ENCODE results near the gene ADGRG3. TPM values are rescaled to one million over a fixed set of nuclear protein-coding genes. Genes with fewer than 3 reads are reported as not detected.

ADGRG3 gene
- total and polyA plus RNA-seq, 9 of the 15 experiments (the other 6 are each of a cell fraction or from before 2014, with no cell fraction given) = 0.09 to 0.52 (median 0.14) TPM; not detected in 3

GRCh38 chr16:57720142-57720575 lies 52.1 kb downstream of the ADGRG3 start (continued):
- TF ChIP-seq MGA (IDR thresholded peaks at IDR 0.05) = no peak
- no peak for TF ChIP-seq NELFE (IDR thresholded peaks at IDR 0.05; ENCODE audit: insufficient read depth, insufficient read length)
- TF ChIP-seq TAL1 (IDR thresholded peaks at IDR 0.05) = no peak
- TF ChIP-seq PURB (CRISPR knock-in tag; IDR thresholded peaks at IDR 0.05; ENCODE audit: low read depth) = no peak
- no peak for TF ChIP-seq HNRNPH1 (optimal IDR thresholded peaks at IDR 0.05; ENCODE audit: low read depth, low read length)
- TF ChIP-seq ZNF766 (CRISPR knock-in tag; conservative IDR thresholded peaks at IDR 0.05) = no peak
- TF ChIP-seq SREBF1 (IDR thresholded peaks at IDR 0.05; ENCODE audit: borderline replicate concordance, low read depth, low read length) = no peak
- TF ChIP-seq ZNF740 (CRISPR knock-in tag; IDR thresholded peaks at IDR 0.05) = no peak
- TF ChIP-seq ZNF740 (tag; IDR thresholded peaks at IDR 0.05) = no peak
- TF ChIP-seq CBX5 (IDR thresholded peaks at IDR 0.05; ENCODE audit: borderline replicate concordance, low read depth) = no peak
- no peak for TF ChIP-seq PRMT5 (CRISPR knock-in tag; IDR thresholded peaks at IDR 0.05)
- no peak for TF ChIP-seq UBTF (IDR thresholded peaks at IDR 0.05; ENCODE audit: borderline replicate concordance in 1 of 2, low read depth in 2 of 2, low read length in 2 of 2)
- no peak for TF ChIP-seq TCF7L2 (IDR thresholded peaks at IDR 0.05; ENCODE audit: low read depth, low read length)
